CD1c-positive myeloid dendritic cell (primary cell): ENCODE data around the gene ARHGAP19.
A peak's percentile ranks its signal among the peaks of the same experiment; 100 is the strongest.

Experiments used
- DNase-seq: peaks from one replicate; pipeline ENCODE4 v3.0.0-alpha.2; 2016; ENCODE audit errors: extremely low spot score

ARHGAP19 gene

DNA sequence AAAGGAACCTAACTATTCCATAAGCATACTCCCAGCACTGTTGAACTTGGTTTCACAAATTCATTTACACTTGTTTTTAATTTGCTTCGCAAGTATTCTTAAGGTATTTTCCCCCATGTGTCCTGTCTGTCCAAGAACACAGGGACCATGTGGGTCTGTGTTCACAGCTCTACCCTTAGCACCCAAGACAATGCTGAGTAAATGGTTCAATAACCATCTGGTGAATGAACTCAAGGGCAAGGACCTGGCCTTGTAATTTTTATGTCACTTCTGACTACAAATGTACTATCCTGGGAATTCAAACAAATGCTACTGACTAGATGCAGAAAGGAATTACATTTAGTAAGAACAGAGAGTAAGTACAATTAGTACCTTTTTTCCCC, 63.7 kb downstream of the ARHGAP19 start:
- DNase-seq: no peak

DNA sequence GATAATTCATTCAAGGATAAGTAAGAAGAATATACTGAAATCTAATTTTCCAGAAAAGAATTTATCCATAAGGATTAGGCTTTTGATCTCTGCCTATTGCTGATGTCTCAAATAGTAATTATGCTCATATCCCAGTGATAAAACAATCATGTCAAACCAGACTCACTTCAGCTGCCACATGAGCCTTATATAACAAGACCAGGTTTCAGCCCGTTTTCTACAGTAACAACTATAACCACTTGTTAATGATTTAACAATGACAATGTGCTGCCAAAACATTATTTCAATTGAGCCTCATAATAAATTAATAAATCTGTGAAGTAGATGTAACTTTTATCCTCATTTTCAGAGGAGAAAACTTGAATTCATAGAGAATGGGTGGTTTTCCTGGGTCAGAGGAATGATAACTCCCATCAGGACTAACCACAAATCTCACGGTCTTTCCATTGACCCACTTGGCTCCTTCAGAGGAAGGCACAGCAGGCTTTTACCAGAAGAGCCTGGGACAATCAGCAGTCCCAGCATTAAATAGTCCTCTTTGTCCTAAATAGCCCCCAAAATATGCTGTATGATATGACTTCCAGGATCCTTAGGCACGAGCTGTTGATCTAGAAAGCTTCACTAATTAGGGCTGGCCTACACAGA, 64.2 kb downstream of the ARHGAP19 start:
- DNase-seq: no peak

DNA sequence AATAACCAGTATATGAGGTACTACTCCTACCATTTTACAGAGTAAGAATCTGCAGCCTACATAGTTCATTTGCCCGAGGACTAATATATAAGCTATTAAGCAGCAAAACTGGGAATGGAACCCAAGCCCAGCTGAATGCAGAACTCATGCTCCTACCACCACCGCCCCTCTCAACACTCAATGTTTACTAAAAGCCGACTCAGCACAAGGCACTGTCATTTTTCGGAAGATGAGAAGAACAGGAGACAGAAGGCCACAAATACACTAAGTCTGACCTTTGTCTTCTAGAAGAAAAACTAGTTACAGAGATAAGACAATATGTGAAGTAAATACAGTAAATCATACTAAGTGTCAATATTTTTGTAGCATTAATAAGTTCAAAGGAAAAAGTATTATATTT, 66.0 kb downstream of the ARHGAP19 start:
- DNase-seq: no peak

DNA sequence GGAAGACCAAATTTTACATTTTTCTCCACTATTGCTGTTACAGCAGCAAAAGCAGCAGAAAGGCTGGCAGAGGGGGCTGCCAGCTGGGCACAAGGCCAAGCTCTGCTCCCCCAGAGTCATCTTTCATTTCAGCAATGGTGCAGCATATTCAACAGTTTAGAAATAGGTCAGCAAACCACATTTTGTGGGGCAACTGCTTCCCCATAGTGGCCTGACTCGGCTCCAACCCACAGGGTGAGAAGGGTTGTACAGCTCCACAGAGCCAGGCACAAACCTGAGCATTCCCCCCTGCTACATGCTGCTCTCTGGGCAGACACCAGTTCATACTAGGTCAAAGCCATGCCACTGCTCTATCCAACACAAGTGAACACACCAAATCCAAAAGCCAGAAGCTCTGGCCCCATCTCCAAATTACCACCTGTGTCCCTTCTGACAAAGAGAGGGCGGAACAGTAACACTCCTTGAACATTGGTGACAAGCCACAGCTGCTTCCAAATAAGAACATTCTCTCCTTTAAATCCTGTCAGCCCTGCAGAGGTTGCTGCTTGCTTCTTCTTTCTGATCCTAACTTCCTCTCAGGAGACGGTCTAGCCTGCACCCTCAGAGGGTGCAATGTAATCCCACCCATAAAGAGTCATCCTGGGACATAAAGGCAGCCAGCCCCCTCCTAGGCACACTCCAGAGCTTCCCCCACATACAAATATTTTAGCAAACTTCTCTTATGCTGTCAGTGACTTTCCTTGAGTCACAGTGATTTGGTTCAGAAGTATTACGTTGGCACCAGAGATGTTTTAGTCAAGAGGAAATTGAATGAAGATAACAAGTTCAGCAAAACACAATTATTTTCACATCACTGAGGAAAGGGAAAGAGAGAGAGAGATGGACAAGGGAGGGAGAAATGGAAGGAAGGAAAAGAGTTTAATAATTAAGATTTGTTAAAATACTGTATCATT, 67.7 kb downstream of the ARHGAP19 start:
- peak; percentile 24 for DNase-seq

DNA sequence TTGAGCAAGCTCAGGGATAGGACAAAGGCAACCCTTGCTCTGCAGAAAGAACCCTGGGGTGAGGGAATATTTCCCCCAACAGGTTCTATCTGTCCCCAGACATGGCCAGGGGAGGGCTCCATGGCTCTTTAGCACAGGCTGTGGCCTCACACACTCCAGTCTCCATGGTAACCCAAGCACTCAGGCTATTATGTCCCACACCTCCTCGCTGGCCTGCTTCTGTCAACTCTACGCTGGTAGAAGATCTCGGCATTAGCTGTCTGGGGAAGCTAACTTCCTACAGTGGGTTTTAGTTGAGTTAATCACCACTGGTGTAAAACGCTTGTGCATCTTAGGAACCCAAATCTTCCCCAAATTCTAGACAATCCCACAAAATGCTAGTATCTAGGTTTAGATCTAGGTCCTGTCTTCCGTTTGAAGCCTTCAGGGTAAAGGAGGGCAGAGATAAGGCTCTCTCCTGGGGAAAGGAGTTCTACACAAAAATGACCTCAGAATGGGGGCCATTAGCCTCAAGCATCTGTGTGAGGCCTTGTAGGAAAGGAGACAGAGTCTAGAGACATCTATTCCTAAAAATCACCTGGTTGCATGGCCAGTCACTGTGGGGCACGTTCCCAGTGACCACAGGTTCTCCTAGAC, 70.0 kb downstream of the ARHGAP19 start:
- no peak for DNase-seq

DNA sequence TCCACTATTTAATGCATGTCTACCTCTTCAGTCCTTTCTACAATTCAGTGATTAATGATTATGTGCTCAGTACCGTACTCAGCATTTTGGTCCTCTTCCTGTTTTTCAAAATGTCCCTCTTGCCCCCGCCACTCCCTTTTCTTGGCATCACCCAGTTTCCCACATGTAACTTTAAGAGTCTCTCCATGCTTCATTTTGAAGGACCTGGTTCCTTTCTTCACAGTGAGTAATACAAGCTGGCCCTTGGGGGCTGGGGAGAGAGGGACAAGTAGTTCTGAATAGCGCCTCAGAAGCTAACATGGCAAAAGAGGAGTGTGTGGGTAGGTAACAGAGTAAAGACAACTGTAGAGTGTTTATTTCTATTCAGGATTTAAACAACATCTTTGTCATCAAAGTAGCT, 72.1 kb downstream of the ARHGAP19 start:
- DNase-seq: no peak

DNA sequence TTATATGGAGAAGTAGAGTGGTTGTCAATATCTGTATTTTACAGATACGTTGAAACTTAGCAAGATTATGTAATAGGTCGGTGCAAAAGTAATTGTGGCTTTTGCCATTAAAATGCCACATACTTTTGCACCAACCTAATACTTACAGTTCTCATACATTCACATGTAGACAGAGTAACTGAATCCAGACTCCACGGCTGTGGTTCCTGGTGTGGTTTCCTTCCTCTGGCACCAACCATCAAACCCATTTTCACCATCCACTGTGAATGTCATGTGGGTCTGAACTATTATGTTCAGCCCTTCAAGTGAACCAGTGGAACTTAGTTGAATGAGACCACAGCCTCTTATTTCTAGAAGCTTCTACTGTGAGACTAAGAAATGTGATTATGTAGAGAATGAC, 75.1 kb downstream of the ARHGAP19 start:
- no peak for DNase-seq

DNA sequence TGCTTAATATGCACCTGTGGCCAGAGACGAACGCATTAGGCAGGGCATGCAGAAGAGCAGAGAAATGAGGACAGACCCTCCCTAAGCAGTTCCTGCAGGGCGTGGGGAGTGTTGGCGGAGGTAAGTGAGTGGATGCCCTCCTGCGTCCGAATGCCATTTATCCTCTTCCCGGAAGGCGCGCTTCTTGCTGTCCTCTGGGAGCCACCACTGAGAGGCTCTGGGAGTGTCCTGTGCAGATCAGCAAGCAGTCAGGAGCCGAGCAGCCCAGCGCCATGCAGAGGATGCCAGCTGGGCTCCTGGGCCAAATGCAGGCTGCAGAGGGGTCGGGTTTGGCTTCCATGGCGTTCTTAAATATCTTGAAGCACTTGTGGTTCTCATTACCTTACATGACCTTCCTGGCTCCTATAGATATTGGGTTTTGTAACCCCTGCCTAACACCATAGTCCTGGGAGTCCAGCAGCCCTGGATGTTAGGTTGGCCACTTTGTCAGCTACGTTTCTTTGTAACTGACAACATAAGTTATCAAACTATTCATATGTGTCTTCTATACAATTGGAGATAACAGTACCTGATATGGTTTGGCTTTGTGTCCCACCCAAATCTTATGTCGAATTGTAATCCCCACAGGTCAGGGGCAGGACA, 76.7 kb downstream of the ARHGAP19 start:
- no peak for DNase-seq

DNA sequence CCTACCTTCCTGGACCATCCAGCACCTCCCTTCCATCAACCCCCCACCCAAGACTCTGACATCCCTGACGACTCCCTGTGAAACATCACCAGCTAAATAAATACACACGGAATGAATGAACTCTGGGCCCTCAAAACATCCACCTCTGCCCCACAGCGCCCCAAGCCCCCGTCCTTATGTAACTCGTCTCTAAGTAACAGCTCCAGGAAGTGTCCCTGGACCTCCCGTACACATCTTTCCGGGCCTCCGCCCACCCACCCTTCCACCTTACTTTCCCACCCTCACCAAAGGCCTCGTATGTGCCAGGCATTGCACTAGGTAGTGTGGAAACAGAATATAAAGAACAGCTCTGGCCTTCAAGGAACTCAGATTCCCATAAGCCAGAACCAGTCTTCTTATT, 79.0 kb downstream of the ARHGAP19 start:
- DNase-seq: no peak

DNA sequence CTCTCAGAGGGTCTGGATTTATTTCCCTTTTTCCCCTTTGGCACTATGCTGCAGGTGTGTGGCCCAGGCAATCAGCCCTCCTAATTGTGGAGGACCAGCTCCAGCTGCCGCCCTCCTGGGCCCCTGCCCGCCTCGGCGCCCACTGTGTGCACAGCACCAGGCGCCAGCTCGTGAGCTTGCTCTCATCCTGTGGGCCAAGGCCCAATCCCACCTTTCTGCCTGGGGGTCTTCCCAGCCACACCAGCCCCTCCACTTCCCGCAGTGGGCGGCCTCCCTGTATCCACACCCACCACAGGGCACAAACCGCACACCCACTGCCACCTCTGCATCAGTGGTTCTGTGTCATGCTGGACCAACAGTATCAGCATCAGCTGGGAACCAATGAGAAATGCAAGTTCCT, 81.2 kb downstream of the ARHGAP19 start:
- DNase-seq: no peak

DNA sequence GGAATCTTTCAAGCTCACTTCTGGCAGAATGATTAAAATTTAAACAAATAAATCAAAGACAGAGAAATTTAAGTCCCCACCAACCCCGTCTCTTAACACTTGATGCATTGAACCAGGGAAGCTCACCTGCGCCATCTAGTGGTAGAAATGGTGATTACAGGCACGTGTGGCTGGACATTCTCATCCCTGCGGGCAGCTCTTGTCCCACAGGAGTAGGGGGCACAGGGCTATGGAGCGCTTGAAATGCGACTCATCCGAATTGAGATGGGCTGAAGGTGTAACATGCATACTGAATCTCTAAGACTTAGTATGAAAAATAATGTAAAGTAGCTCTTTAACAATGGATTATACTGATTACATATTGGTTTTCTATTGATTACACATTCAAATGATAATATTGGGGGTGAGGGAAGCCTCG, 81.9 kb downstream of the ARHGAP19 start:
- DNase-seq: peak; percentile 83

DNA sequence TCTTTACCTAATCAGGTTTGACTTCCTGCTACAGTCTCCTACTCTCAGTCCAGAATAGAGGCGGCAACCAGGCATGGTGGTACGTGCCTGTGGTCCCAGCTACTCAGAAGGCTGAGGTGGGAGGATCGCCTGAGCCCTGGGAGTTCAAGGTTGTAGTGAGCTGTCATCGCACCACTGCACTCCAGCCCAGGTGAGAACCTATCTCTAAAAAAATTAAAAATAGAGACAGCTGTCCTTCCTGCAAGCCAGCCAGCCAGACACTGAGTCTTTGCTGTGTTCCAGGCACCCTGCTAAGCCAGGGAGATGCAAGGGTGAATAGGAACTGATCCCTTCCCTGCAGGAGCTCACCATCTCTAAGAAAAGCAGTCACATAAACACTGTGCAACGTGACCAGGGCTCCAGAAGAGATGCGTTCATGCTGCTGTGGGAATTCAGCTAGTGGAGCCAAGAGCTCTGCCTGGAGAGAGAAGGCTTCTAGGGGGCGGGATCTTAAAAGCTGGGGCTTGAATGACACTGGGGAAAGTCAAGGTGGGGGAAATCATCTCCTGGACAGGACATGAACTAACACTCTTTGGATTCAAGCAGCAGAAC, 84.6 kb downstream of the ARHGAP19 start:
- no peak for DNase-seq

DNA sequence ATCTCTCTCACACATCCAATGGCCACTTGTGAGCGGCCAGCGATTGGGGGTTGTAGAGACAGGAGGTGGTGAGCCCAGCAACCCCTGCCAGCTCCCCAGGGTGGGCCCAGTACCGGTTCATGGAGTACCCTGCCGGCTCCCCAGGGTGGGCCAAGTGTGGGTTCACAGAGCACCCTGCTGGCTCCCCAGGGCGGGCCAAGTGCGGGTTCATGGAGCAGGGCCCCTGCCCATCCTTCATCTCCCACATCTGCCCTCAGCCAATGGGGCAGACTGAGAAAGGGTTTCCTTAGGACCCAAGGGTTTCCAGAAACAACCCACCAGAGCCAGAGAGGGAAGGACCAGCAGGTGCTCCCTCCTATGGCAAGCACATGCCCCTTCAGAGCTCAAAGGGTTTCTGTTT, 85.3 kb downstream of the ARHGAP19 start:
- DNase-seq: no peak

DNA sequence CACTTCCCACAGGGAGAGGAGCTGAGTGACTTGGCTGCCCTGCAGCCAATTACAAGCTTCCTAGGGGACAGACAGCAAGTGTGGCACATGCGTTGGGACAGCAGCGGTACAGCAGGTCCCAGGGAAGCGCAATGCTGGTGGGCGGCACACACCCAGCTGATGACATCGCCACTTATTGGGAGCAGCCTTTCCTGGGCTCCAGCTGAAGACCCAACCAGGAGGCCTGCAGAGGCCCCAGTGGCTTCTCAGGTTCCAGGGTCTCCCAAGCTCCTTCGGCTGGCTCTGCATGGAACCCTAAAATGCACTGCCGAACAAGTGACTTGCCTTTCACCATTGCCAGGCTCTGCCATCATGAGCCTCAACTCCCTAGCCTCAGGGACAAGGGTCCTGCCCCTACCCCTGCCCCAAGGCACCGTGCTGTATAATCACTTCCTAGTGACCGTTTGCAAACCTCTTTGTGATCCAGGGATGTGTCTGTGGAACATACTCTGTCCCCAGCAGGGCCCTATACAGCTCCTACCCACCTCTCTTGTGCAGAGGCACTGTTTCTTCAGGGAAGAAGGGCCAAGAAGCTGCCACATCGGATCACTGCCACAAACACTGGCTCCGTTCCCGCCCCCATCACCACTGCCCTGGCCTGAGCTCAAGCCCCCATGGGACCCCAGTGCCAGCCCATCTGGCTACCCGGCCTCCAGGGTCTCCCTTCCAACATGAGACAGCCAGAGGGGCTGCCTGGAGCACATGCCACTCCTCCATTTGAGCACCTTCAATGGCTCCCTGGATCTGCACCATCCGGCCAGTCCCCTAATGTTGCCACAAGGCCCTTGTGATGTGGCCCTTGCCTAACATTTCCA, 87.4 kb downstream of the ARHGAP19 start:
- DNase-seq: no peak

DNA sequence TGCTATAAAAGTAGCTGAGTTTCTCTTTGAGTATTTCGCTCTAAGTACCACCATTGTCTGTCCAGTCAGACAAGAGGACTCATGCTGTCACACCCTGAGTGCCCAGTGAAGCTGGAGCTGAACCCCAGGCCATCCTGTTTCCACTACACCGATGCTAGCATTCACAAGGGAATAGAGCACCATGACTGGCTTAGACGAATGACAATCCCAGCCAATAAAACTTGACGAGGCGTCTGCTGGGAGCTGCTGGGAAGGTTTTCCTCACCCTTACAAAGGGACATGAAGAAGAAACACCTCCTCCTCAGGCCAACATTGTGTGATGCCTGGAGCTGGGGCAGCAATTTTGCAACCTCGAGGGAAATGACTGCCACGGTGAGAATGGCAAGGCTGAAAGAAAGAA, 89.2 kb downstream of the ARHGAP19 start:
- no peak for DNase-seq

DNA sequence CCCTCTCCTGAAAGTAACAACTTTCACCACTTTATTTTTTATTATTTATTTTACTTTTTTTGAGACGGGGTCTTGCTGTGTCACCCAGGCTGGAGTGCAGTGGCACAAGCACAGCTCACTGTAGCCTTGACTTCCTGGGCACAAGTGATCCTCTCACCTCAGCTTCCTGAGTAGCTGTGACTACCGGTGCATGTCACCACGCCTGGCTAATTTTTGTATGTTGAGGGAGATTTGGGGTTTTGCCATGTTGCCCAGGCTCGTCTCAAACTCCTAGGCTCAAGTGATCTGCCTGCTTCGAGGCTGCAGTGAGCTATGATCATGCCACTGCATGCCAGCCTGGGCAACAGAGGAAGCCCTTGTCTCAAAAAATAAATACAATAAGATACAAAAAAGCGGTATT, 91.8 kb downstream of the ARHGAP19 start:
- no peak for DNase-seq

DNA sequence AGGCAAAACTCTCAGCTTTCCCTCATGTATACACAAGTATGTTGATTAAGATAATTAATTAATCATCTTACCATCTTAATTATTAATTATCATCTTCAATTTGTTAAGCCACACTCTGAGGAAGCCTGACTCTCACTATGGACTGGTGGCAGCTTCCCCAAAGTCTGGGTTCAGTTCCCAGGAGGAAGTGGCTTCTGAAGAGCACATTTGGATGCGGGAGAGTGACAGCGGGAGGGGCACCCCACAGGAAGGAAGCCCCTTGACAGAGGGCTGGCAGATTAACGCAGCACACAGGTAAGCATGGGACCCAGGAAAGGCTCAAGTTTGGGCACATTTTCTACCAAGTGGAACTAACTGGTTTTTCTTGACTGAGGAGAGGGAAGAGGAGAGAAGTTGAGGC, 93.3 kb downstream of the ARHGAP19 start:
- peak; percentile 19 for DNase-seq

DNA sequence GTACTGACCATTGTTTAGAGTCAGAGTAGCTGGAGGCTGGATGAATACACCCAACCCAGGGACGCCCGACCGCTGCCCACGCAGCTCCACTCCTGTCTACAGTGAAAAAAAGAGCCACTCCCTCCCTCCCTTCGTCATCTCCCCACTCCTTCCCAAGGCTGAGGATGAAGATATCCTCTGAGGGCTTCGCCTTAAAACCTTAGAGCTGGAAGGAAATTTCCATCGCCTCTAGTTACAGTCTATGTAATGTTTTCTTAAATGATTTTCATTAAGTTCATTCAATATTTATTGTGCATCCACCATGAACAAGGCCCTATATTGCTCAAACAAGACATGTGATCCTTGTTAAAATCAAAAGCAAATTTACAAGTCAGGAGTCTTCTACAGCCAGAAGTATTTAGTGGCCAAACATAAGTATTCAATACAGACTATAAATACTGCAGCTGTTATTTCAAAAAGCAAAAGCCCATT, 95.4 kb downstream of the ARHGAP19 start:
- DNase-seq: no peak

DNA sequence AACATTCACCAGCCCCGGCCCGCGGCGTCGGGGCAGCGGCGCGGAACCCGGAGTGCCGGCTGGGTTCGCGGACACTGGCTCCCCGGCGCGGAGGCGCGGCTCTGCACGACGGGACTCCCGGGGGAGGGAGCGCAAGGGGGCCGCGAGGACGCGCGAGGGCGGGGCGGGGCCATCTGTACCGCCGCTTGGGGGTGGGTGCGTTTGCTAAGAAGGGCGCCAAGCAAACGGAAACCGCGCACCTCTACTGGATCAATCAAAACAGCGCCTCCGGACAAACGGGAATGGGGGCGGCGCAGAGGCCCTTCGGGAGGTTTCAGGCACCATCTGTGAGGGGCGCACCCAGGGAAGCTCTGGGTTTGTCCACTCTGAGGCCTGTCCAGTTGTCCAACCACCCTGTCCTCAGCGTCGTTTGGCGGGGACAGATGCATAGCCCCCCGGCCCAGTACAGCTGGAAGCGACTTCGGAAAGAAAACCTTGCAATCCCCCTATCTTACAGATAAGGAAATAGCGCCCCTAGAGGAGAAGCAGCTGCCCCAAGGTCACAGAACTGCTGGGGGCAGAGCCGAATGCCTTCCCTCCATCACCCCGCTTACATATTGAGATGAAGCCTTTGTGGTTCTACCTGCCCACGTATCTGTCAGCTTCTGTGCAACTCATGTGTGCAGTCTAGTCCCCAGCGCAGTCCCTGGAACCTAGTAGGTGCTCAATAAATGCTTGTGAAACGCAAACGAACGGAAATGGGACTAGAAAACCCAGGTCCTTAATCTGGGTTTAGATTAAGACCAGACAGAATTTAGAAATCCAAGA, 96.0 kb downstream of the ARHGAP19 start:
- DNase-seq: peak; percentile 71

DNA sequence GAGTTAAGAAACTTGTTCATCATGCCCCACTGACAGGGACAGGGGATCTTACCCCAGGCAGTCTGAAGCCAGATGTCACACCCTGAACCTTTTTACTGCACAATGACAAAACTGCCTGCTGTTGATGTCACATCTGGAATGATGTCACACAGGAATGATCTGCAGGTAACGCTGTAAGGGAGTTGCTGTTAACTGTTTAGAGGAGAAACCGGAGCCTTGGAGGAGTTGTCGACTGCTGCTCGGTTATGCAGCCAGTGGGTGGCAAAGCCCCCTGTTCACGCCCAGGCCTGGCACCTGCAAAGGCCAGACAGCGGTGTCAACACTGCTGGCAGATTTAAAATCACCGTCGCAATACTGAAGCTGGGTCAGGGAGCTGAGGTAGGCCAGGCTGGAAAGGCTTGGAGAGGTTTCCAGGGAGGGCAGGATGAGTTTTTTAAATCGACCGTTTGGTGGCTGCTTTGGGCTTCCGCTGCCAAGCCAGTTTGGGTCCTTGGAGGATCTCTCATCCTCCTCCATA, 96.7 kb downstream of the ARHGAP19 start:
- DNase-seq: no peak
